Tibial nerve (tissue), 4 donors: ENCODE data around the gene PNCK. TPM values are rescaled to one million over a fixed set of nuclear protein-coding genes. Genes with fewer than 3 reads are reported as not detected.

Experiments
- DNase-seq, 2 donors: peaks; one replicate each; pipeline ENCODE4 v3.0.0-alpha.2; 2019; ENCODE audit warnings: low spot score in 2 of 2
- H3K27ac ChIP-seq, 4 donors: fragments of 200-600 bp; sonication (generic) in 3 of 4; one replicate each; pipeline ENCODE4 v1.5.1; 2017 to 2019; ENCODE audit warnings: mild to moderate bottlenecking in 1 of 4
- H3K27me3 ChIP-seq, 2 donors: fragments of 200-600 bp; sonication (generic) in 1 of 2; one replicate each; pipeline versions ENCODE4 v1.5.1 to v1.6.0; 2017 to 2019
- H3K36me3 ChIP-seq, 3 donors: fragments of 200-600 bp; sonication (generic); one replicate each; pipeline ENCODE4 v1.5.1; 2018 to 2019
- H3K4me1 ChIP-seq, 4 donors: fragments of 200-600 bp; sonication (generic) in 3 of 4; one replicate each; pipeline ENCODE4 v1.5.1; 2017 to 2019
- H3K4me3 ChIP-seq, 4 donors: fragments of 200-600 bp; sonication (generic) in 3 of 4; one replicate each; pipeline ENCODE4 v1.5.1; 2017 to 2019; ENCODE audit warnings: mild to moderate bottlenecking in 1 of 4, moderate library complexity in 1 of 4
- H3K9me3 ChIP-seq, 4 donors: fragments of 200-600 bp; sonication (generic) in 3 of 4; one replicate each; pipeline ENCODE4 v1.5.1; 2017 to 2019
- EP300 ChIP-seq, 2 donors: sonication (generic); formaldehyde crosslinking; IDR thresholded peaks; one replicate each; pipeline ENCODE4 v1.6.1; 2017; ENCODE audit warnings: antibody characterized with exemption in 2 of 2, mild to moderate bottlenecking in 1 of 2
- POLR2A ChIP-seq, 2 donors: fragments of 450-650 bp; IDR thresholded peaks; one replicate each; pipeline ENCODE4 v1.6.1; 2017; ENCODE audit warnings: antibody characterized with exemption in 2 of 2, mild to moderate bottlenecking in 2 of 2, moderate library complexity in 2 of 2
- WGBS, 2 donors: methylation state at CpG; one replicate each; pipeline ENCODE4 v1.1.5; 2018; 5-methylcytosine and 5-hydroxymethylcytosine counted together
- total RNA-seq, 4 donors: library from RNA; depleted of rRNA; stranded (reverse); fragments of >200 nt; gene quantifications; one replicate each; pipeline ENCODE4 v1.1.0, GENCODE V29; 2016
- TF ChIP-seq, protein P1 (sequence below), 5 experiments: fragments of 200-600 bp in 3 of 5; fragments of 450-650 bp in 2 of 5; sonication (generic) in 3 of 5; IDR thresholded peaks; one replicate each; pipeline ENCODE4 v1.5.1; 2016 to 2019; ENCODE audit warnings: antibody characterized with exemption in 5 of 5, mild to moderate bottlenecking in 3 of 5, moderate library complexity in 2 of 5

The PNCK gene
- total RNA-seq, 4 donors from 2014 or later = 0.63 to 4.5 (median 3.6) TPM; not detected in 1

DNA sequence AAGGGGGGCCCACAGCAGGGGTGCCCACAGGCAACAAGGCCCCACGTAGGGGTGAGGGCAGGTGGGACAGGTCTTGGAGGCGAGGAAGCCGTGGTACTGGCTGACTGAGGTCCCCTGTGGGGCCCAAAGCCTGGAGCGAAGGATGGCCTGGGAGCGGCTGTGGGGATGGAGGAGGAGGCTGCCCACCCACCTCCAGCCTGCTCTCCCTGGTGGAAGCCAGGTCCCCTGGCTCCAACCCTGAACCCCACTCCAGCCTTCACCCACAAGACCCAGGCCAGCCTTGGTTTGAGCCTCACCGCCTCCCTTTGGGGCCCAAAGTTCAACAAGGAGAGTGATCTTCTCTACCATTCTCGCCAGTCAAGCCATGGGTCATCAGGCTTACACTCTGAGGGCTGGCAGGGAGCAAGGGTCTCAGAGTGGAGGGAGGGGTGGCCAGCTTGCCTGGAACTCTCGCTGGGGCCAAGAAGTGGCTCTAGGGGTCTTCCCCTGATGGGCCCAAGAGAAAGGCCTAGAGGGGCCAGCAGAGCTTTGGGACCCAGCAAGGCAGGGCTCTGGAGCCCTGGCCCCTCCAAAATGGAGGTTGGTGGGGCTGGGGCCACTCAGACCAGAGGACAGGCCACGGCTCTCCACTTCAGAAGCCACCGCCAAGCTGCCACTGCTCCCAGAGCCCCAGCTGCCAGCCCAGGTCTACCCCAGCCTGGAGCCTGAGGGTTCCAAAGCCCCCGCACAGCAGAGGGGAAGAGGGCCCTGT is 5.0 kb downstream of the PNCK start:
- Histone ChIP-seq H3K4me3 (no peak overlapping the region), H3K4me1 (no peaks in the 10 kb centered on the region), H3K27ac (no peak overlapping the region), H3K9me3 (no peaks in the 10 kb centered on the region), H3K27me3 (peaks cover 0 to 52% of the 10 kb centered on the region in 2 donors), H3K36me3 (no peaks in the 10 kb centered on the region)
- WGBS, 2 donors = 85 to 86% methylated on average over 7 to 11 of the region's 11 CpGs
- no peak for DNase-seq
- TF ChIP-seq EP300 (IDR thresholded peaks at IDR 0.05) (no peak), POLR2A (IDR thresholded peaks at IDR 0.05) (no peak)
- TF ChIP-seq, protein P1, sequence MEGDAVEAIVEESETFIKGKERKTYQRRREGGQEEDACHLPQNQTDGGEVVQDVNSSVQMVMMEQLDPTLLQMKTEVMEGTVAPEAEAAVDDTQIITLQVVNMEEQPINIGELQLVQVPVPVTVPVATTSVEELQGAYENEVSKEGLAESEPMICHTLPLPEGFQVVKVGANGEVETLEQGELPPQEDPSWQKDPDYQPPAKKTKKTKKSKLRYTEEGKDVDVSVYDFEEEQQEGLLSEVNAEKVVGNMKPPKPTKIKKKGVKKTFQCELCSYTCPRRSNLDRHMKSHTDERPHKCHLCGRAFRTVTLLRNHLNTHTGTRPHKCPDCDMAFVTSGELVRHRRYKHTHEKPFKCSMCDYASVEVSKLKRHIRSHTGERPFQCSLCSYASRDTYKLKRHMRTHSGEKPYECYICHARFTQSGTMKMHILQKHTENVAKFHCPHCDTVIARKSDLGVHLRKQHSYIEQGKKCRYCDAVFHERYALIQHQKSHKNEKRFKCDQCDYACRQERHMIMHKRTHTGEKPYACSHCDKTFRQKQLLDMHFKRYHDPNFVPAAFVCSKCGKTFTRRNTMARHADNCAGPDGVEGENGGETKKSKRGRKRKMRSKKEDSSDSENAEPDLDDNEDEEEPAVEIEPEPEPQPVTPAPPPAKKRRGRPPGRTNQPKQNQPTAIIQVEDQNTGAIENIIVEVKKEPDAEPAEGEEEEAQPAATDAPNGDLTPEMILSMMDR (IDR thresholded peaks at IDR 0.05) = no peak

DNA sequence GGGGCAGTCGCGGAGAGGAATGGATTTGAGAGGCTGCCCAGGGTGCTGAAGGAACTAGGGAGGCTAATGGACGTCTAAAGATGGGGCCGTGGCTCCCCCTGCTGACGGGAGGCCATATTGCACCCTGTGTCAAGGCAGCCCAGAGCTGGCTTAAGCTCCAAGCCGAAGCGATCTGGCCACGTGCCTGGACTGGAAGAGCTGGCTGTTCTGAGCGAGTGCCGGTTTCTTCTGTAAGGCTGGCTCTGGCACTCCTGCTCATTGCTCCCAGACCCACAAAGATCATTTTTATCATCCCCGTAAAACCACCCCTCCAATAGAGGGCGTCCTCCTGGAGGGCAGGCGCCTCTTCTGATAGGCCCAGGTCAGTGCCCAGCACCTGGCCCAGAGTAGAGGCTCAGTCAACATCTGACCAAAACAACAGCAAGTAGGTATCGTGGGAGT is 5.6 kb downstream of the PNCK start:
- WGBS, 2 donors = 20 to 41% methylated on average over 4 to 8 of the region's 14 CpGs
- no peaks in the 10 kb centered on the region for H3K9me3 ChIP-seq
- peaks cover 0 to 55% of the 10 kb centered on the region in 2 donors for H3K27me3 ChIP-seq
- peak; percentile 71 to 86 for DNase-seq
- no peak overlapping the region for H3K27ac ChIP-seq
- H3K36me3 ChIP-seq = no peaks in the 10 kb centered on the region
- TF ChIP-seq POLR2A (IDR thresholded peaks at IDR 0.05) (no peak), EP300 (IDR thresholded peaks at IDR 0.05) (no peak)
- TF ChIP-seq, protein P1 (IDR thresholded peaks at IDR 0.05) = peak; percentile 65 to 78 (median 74)
- H3K4me3 ChIP-seq = peak overlapping the region in 1 of 4 donors; percentile 12
- H3K4me1 ChIP-seq = no peaks in the 10 kb centered on the region

DNA sequence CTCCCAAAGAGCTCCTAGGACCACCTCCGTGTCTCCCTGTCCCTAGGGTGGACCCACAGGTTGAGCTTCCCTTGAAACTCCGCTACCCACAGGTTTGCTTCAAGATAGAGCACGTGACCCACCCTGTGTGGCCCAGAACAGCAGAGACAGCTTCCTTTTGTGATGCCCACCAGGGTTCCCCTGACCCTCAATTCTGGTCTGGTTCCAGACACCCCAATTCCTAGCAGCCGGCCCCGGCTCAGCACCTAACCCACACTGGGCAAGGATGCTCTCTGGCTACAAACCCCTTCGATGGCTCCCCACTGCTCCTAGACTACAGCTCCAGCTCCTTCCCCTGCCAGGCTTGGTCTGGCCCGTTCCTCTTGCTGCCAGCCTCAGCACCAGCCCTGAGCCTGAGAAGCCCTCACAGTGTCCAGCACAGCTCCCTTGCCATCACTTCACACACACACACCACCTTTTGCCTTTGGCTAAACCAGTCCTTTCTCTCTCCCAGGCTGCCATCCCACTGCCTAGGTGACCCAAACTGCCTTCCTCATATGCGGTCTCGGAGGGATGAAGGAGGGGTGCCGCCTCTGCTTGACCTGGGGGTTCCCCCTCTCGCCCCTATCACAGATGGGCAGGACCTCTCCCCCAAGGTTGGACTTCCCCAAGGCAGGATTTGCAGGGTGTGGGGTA is 6.2 kb downstream of the PNCK start:
- Histone ChIP-seq H3K36me3 (no peaks in the 10 kb centered on the region), H3K27ac (no peak overlapping the region), H3K4me1 (no peaks in the 10 kb centered on the region), H3K9me3 (no peaks in the 10 kb centered on the region), H3K4me3 (peak overlapping the region in 1 of 4 donors; percentile 12), H3K27me3 (peaks cover 0 to 53% of the 10 kb centered on the region in 2 donors)
- no peak for TF ChIP-seq EP300 (IDR thresholded peaks at IDR 0.05)
- DNase-seq = no peak
- 68 to 70% methylated on average over 10 to 11 of the region's 11 CpGs for WGBS, 2 donors

DNA sequence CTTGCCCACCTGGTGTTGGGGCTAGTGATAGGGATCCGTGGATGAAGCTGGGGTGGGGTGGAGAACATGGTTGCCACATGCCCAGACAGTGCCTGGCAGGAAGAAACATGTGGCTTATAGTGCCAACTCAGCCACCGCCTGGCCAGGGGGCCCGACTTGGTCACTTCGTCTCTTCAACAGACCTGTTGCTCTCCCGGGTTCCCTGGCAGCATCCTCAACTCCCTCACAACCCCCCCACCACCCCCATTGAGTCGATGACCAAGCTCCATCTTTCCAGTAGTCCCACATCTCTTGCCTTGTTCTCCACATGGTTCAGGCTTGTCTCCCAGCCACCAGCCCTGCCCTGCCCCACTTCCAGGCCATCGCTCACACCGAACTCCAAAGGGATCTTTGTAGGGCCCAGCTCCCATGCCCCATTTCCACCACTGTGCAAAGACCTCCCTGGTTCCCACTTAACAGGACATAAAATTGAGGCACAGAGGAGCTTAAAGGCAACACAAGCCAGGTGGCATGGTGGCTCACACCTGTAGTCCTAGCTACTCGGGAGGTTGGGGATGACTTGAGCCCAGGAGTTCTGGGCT is 7.8 kb downstream of the PNCK start:
- DNase-seq = no peak

DNA sequence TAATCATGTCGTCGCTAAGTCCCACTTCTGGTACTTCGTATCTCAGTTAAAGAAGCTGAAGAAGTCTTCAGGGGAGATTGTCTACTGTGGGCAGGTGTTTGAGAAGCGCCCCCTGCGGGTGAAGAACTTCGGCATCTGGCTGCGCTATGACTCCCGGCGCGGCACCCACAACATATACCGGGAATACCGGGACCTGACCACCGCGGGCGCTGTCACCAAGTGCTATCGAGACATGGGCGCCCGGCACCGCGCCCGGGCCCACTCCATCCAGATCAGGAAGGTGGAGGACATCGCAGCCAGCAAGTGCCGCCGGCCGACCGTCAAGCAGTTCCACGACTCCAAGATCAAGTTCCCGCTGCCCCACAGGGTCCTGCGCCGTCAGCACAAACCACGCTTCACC is 11.3 kb downstream of the PNCK start:
- H3K27me3 ChIP-seq = peaks cover 0 to 62% of the 10 kb centered on the region in 2 donors

More for the DNA sequence above, 7.8 kb downstream of the PNCK start:
- Histone ChIP-seq H3K27me3 (peaks cover 0 to 55% of the 10 kb centered on the region in 2 donors), H3K36me3 (no peaks in the 10 kb centered on the region), H3K4me1 (no peaks in the 10 kb centered on the region), H3K4me3 (no peak overlapping the region), H3K27ac (no peak overlapping the region), H3K9me3 (no peaks in the 10 kb centered on the region)
- TF ChIP-seq POLR2A (IDR thresholded peaks at IDR 0.05) (no peak), EP300 (IDR thresholded peaks at IDR 0.05) (no peak)
- TF ChIP-seq, protein P1 (IDR thresholded peaks at IDR 0.05) = no peak
- WGBS, 2 donors = 81 to 92% methylated on average over 8 to 9 of the region's 9 CpGs

More for the DNA sequence above, 11.3 kb downstream of the PNCK start:
- peak in 1 of 2 donors; percentile 24 for DNase-seq
- no peak overlapping the region for H3K4me3 ChIP-seq
- H3K36me3 ChIP-seq = no peaks in the 10 kb centered on the region
- WGBS, 2 donors = 35% methylated on average over 27 of the region's 31 CpGs; no CpG with 5 or more reads in 1 of the 2 donors
- H3K4me1 ChIP-seq = no peaks in the 10 kb centered on the region
- H3K27ac ChIP-seq = no peak overlapping the region
- no peak for TF ChIP-seq POLR2A (IDR thresholded peaks at IDR 0.05)
- TF ChIP-seq, protein P1 (IDR thresholded peaks at IDR 0.05) = peak; percentile 9 to 35 (median 23)
- TF ChIP-seq EP300 (IDR thresholded peaks at IDR 0.05) = no peak
- no peaks in the 10 kb centered on the region for H3K9me3 ChIP-seq
